Aorta (tissue), 5 donors: ENCODE measurements around the gene CPS1. TPM values are rescaled to one million over a fixed set of nuclear protein-coding genes. Genes with fewer than 3 reads are reported as not detected.
A peak's percentile ranks its signal among the peaks of the same experiment; 100 is the strongest.

Experiments used
- ATAC-seq: fragments of 200-7000 bp; cut with Tn5 transposase; one replicate; pipeline ENCODE4 v1.9.1; 2022; ENCODE audit warnings: moderate library complexity; ENCODE audit not compliant: low FRiP score
- DNase-seq, 2 donors: peaks; one replicate each; pipeline ENCODE4 v3.0.0-alpha.2; 2020
- H3K27ac ChIP-seq, 2 donors: one replicate each; pipeline ENCODE4 v1.5.1; 2013; ENCODE audit warnings: low read length in 2 of 2, mild to moderate bottlenecking in 2 of 2, moderate library complexity in 2 of 2, control low read depth in 1 of 2, inconsistent platforms in 1 of 2, low read depth in 1 of 2
- H3K27me3 ChIP-seq, 2 donors: one replicate each; pipeline ENCODE4 v1.6.1; 2013; ENCODE audit warnings: control low read depth in 1 of 2, low read length in 1 of 2, mild to moderate bottlenecking in 1 of 2, moderate library complexity in 1 of 2; ENCODE audit not compliant: insufficient read depth in 2 of 2, control insufficient read depth in 1 of 2
- H3K36me3 ChIP-seq, 2 donors: one replicate each; pipeline ENCODE4 v1.6.1; 2013; ENCODE audit warnings: control low read depth in 1 of 2, low read length in 1 of 2, mild to moderate bottlenecking in 1 of 2; ENCODE audit not compliant: insufficient read depth in 2 of 2, control insufficient read depth in 1 of 2
- H3K4me1 ChIP-seq, 2 donors: one replicate each; pipeline ENCODE4 v1.6.1; 2013; ENCODE audit warnings: low read length in 2 of 2, control low read depth in 1 of 2, mild to moderate bottlenecking in 1 of 2, moderate library complexity in 1 of 2; ENCODE audit not compliant: insufficient read depth in 2 of 2, control insufficient read depth in 1 of 2
- H3K4me3 ChIP-seq, 2 donors: one replicate each; pipeline ENCODE4 v1.5.1; 2013; ENCODE audit warnings: low read length in 2 of 2, control low read depth in 1 of 2, mild to moderate bottlenecking in 1 of 2
- H3K9me3 ChIP-seq: one replicate; pipeline ENCODE4 v1.6.1; 2013; ENCODE audit warnings: mild to moderate bottlenecking, low read length; ENCODE audit not compliant: control insufficient read depth
- WGBS, 2 donors: extraction: QIAGEN DNeasy Blood & Tissue Kit; methylation state at CpG; one replicate each; pipeline ENCODE4 v1.1.7; 2013; 5-methylcytosine and 5-hydroxymethylcytosine counted together
- intact Hi-C, 2 donors: fragments of 100-400 bp; cut with DNase I; formaldehyde crosslinking; loops; one replicate each; pipeline versions ENCODE4 v1.14.2 to v1.15.0; 2022
- polyA plus RNA-seq, 2 donors: library from polyadenylated mRNA; stranded (reverse); fragments of 200-250 nt; gene quantifications; one replicate each; pipeline ENCODE4 v1.2.3, GENCODE V29; 2013
- total RNA-seq, 2 donors: library from RNA; stranded (reverse); fragmentation: NEBNext Ultra II Directional; extraction: Animal tissue kit (Norgen Biotek cat#: 25700); gene quantifications; one replicate each; pipeline ENCODE4 v1.2.1, GENCODE V29; 2021
- donor health status: healthy with polysubstance abuse.
- donor health status: Bipolar disorder and iron deficiency.
- donor health status: DM: no; HTN: no; CAD: no.
- donor health status: DM: no; HTN: no; CAD: no.
- donor health status: DM: yes; HTN: yes; CAD: no.

CPS1 gene
- total and polyA plus RNA-seq, 4 donors: 3.2 to 9.0 (median 4.3) TPM

DNA sequence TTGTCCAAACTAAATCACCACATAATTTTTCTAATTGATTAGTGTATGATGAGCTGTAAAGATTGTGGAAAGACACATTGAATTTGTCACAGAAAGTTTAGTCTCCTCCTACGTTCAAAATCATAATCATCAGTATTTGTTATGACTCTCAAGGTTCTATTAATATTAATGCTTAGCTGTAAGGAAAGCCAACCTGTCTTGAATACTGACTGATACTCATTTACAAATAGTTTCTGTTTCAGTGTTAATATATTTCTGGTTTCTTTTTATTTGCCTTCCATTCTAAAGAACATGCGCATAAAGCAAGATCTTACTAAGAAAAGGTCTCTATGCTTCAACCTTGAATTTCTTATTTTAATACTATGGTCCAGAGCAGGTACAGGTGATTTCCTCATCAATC is 55.1 kb downstream of the CPS1 start:
- Histone ChIP-seq H3K27ac (no peak overlapping the region), H3K4me3 (no peak overlapping the region), H3K36me3 (no peaks in the 10 kb centered on the region), H3K9me3 (no peaks in the 10 kb centered on the region), H3K4me1 (peaks cover 0 to 5% of the 10 kb centered on the region in 2 donors), H3K27me3 (no peaks in the 10 kb centered on the region)
- WGBS, 2 donors: 93 to 95% methylated on average over 2 of the region's 2 CpGs
- ATAC-seq (no peak), DNase-seq (no peak)
- intact Hi-C loops: no loop called here

DNA sequence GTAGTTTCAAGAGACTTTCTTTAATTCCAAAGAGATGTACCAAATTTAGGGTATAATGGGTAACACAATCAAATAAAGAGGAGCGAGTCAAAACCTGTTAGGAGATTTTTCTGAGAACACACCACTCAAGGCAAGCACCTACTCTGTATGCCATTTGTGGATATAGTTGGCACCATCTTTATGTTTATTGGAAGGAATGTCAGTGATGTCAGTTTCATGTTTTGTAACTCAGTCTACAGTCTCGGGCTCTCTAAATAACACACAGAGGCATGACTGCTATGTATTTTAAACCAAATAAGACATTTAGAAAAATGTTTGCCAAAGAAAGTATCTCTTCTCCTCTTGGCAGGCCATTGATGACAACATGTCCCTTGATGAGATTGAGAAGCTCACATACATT is 59.7 kb downstream of the CPS1 start:
- ATAC-seq: peak; percentile 48
- 6 to 7% methylated on average over 2 of the region's 2 CpGs for WGBS, 2 donors
- intact Hi-C loops: loop anchor here (5.0 kb wide), 1 partner anchor 421 kb away; no protein-coding TSS in a partner anchor

DNA sequence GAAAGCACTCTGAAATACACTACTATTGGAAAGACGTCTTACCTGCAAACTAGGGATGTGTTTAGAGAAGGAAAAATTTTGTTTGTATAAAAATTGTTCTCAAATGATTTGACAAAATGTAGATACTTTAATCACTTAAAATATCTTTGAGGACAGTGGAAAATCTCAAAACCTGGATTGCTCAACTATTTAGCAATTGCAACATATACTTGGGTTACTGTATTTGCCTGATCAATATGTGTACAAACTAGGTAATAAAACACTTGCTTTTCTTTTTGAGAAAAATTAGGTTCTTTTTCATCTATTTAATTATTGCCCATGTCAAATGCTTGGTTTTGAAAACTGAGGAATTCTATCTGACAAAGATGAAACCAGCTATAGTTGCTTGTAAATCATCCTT is 60.9 kb downstream of the CPS1 start:
- H3K36me3 ChIP-seq: no peaks in the 10 kb centered on the region
- WGBS, 2 donors: 73 to 74% methylated on average over 1 of the region's 1 CpG
- intact Hi-C loops: loop anchor here (5.0 kb wide), 1 partner anchor 420 kb away; no protein-coding TSS in a partner anchor

More for the DNA sequence above, 59.7 kb downstream of the CPS1 start:
- Histone ChIP-seq H3K4me1 (peaks cover 0 to 5% of the 10 kb centered on the region in 2 donors), H3K9me3 (no peaks in the 10 kb centered on the region), H3K4me3 (no peak overlapping the region), H3K27me3 (no peaks in the 10 kb centered on the region), H3K36me3 (no peaks in the 10 kb centered on the region), H3K27ac (no peak overlapping the region)
- no peak for DNase-seq

GRCh38 chr2:210617732-210618330 is 61.4 kb downstream of the CPS1 start:
- 9 to 14% methylated on average over 3 of the region's 3 CpGs for WGBS, 2 donors
- H3K4me3 ChIP-seq: no peak overlapping the region
- H3K36me3 ChIP-seq: no peaks in the 10 kb centered on the region
- ATAC-seq (no peak), DNase-seq (no peak)
- intact Hi-C loops: loop anchor here (5.0 kb wide), 1 partner anchor 419 kb away; no protein-coding TSS in a partner anchor
- H3K27me3 ChIP-seq: no peaks in the 10 kb centered on the region
- H3K27ac ChIP-seq: no peak overlapping the region
- H3K9me3 ChIP-seq: no peaks in the 10 kb centered on the region
- H3K4me1 ChIP-seq: peaks cover 0 to 5% of the 10 kb centered on the region in 2 donors

More for the DNA sequence above, 60.9 kb downstream of the CPS1 start:
- H3K4me3 ChIP-seq: no peak overlapping the region
- H3K9me3 ChIP-seq: no peaks in the 10 kb centered on the region
- no peak overlapping the region for H3K27ac ChIP-seq
- H3K4me1 ChIP-seq: peaks cover 0 to 5% of the 10 kb centered on the region in 2 donors
- ATAC-seq: no peak
- no peak for DNase-seq
- H3K27me3 ChIP-seq: no peaks in the 10 kb centered on the region

- Histone ChIP-seq H3K27me3 (no peaks in the 10 kb centered on the region), H3K27ac (no peak overlapping the region), H3K4me1 (peaks cover 0 to 5% of the 10 kb centered on the region in 2 donors), H3K9me3 (no peaks in the 10 kb centered on the region), H3K36me3 (no peaks in the 10 kb centered on the region), H3K4me3 (no peak overlapping the region)
- no peak for DNase-seq
- intact Hi-C loops: loop anchor here in 1 of 2 donors (5.0 kb wide), 1 partner anchor 537 kb away; no protein-coding TSS in a partner anchor
- WGBS, 2 donors: 65% methylated on average over 3 of the region's 3 CpGs
- no peak for ATAC-seq
Observed at GRCh38 chr2:210620456-210620855, 64.1 kb downstream of the CPS1 start.

GRCh38 chr2:210623506-210623905 is 67.1 kb downstream of the CPS1 start:
- intact Hi-C loops: loop anchor here in 1 of 2 donors (5.0 kb wide), 1 partner anchor 534 kb away; no protein-coding TSS in a partner anchor
- no peak overlapping the region for H3K27ac ChIP-seq
- 37 to 45% methylated on average over 4 of the region's 4 CpGs for WGBS, 2 donors
- H3K4me1 ChIP-seq: no peaks in the 10 kb centered on the region
- no peak for DNase-seq
- H3K36me3 ChIP-seq: no peaks in the 10 kb centered on the region
- no peak overlapping the region for H3K4me3 ChIP-seq
- H3K27me3 ChIP-seq: no peaks in the 10 kb centered on the region
- no peaks in the 10 kb centered on the region for H3K9me3 ChIP-seq
- ATAC-seq: no peak

- no peaks in the 10 kb centered on the region for H3K36me3 ChIP-seq
- ATAC-seq: no peak
- H3K4me3 ChIP-seq: no peak overlapping the region
- no peaks in the 10 kb centered on the region for H3K27me3 ChIP-seq
- DNase-seq: no peak
- no peak overlapping the region for H3K27ac ChIP-seq
- intact Hi-C loops: no loop called here
- WGBS, 2 donors: 64 to 72% methylated on average over 4 of the region's 4 CpGs
- H3K4me1 ChIP-seq: no peaks in the 10 kb centered on the region
- no peaks in the 10 kb centered on the region for H3K9me3 ChIP-seq
Observed at GRCh38 chr2:210626849-210627248, 70.5 kb downstream of the CPS1 start.

DNA sequence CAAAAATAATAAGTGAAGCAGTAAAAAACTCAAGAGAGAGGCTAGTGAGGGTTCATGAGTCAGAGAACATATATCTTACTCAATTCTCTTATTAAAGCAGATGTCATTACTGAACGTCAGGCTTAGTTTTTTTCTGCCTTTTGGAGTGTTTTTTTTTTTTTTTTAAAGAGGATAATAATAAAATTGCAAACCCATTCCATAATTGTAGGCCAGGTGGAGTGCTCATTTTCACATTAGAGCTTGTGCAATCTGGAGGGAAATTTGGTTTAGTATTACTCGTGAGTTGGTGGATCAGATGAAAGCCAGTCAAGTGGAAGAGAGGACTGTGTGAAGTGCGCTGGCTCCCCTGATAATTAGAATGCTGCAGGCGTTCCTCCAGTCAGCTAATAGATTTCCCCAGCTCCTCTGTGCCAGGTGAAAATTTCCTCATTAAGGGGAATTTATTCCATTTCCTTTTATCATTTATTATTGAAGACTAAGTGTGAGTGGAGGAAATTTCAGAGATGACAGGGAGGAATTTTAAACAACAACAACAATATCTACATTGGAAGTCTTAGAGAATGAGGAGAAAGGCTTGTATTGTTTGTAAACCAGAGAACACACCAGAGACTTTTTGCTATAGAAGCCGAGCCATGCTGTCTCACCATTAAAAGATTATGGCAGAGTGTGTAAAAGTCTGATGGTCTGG is 74.6 kb downstream of the CPS1 start:
- Histone ChIP-seq H3K36me3 (no peaks in the 10 kb centered on the region), H3K4me3 (no peak overlapping the region), H3K4me1 (no peaks in the 10 kb centered on the region), H3K27ac (no peak overlapping the region), H3K27me3 (peaks cover 0 to 2% of the 10 kb centered on the region in 2 donors), H3K9me3 (no peaks in the 10 kb centered on the region)
- intact Hi-C loops: no loop called here
- no peak for DNase-seq
- 70 to 73% methylated on average over 5 of the region's 5 CpGs for WGBS, 2 donors
- ATAC-seq: no peak

DNA sequence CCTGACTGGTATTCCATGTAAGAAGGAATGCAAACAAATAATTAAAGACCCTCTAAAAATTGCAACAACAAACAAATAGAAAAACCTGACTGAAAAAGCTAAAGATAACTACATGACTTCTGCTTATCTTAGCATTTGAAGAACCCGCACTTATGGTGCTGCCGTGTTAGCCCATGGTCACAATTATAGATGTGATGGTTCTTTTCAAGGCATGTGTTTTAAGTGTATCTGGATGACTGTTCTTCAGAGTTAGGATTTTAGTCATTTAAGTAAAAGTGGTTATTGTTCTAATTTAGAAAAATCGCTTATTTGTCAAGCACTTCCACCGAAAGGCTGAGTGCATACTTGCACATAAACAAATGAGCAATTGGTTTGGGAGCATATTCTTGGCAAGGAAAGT is 77.3 kb downstream of the CPS1 start:
- no peaks in the 10 kb centered on the region for H3K9me3 ChIP-seq
- intact Hi-C loops: no loop called here
- no peaks in the 10 kb centered on the region for H3K4me1 ChIP-seq
- peaks cover 0 to 2% of the 10 kb centered on the region in 2 donors for H3K27me3 ChIP-seq
- no peak overlapping the region for H3K27ac ChIP-seq
- WGBS, 2 donors: 90 to 93% methylated on average over 4 of the region's 4 CpGs
- no peak overlapping the region for H3K4me3 ChIP-seq
- ATAC-seq (no peak), DNase-seq (no peak)
- no peaks in the 10 kb centered on the region for H3K36me3 ChIP-seq
